SK-N-MC (cell line): ENCODE results near the gene RELL2.

Experiments
- DNase-seq: peaks from one replicate; pipeline ENCODE4 v3.0.0-alpha.2; 2011; ENCODE audit warnings: low read depth, low spot score
- H3K27ac ChIP-seq: fragments of 200-600 bp; sonication (generic); 2 replicates; pipeline ENCODE4 v1.5.1; 2016; ENCODE audit warnings: mixed run types
- H3K36me3 ChIP-seq: fragments of 200-600 bp; sonication (generic); 2 replicates; pipeline ENCODE4 v1.6.1; 2017; ENCODE audit warnings: antibody characterized with exemption, low read length, mixed read lengths; ENCODE audit not compliant: insufficient read depth
- H3K4me3 ChIP-seq: fragments of 200-600 bp; sonication (generic); 2 replicates; pipeline ENCODE4 v1.5.1; 2016
- H3K9ac ChIP-seq: fragments of 200-600 bp; sonication (generic); 2 replicates; pipeline ENCODE4 v1.8.0; 2017; ENCODE audit warnings: mixed run types, mixed read lengths; ENCODE audit not compliant: insufficient read length
- H3K9me3 ChIP-seq: fragments of 200-600 bp; sonication (generic); 2 replicates; pipeline ENCODE4 v1.6.1; 2017; ENCODE audit warnings: low read depth, mild to moderate bottlenecking, antibody characterized with exemption, low read length, moderate library complexity, mixed read lengths
- EZH2 ChIP-seq: fragments of 200-600 bp; sonication (generic); IDR thresholded peaks from one replicate; pipeline ENCODE4 v1.6.1; 2017; ENCODE audit warnings: antibody characterized with exemption
- FOXP2 ChIP-seq: optimal IDR thresholded peaks from 2 replicates; pipeline ENCODE3; 2011; ENCODE audit warnings: mild to moderate bottlenecking, moderate library complexity; ENCODE audit not compliant: insufficient read depth; ENCODE audit errors: extremely low read length, control extremely low read depth
- POLR2AphosphoS5 ChIP-seq: IDR thresholded peaks from 2 replicates; pipeline ENCODE4 v1.6.1; 2012; ENCODE audit warnings: mild to moderate bottlenecking, low read depth, low read length, borderline replicate concordance

Gene RELL2

GRCh38 chr5:141649972-141650371, 13.2 kb downstream of the RELL2 start:
- no peak overlapping the region for H3K4me3 ChIP-seq
- DNase-seq: no peak
- H3K27ac ChIP-seq: no peak overlapping the region
- H3K36me3 ChIP-seq: no peaks in the 10 kb centered on the region
- H3K9ac ChIP-seq: no peak overlapping the region
- no peaks in the 10 kb centered on the region for H3K9me3 ChIP-seq
- TF ChIP-seq POLR2AphosphoS5: no peak
- no peak for TF ChIP-seq EZH2
- no peak for TF ChIP-seq FOXP2

- Histone ChIP-seq H3K4me3 (no peak within 1 kb of the TSS), H3K9me3 (no peaks in the 10 kb centered on the region), H3K9ac (no peak within 1 kb of the TSS), H3K36me3 (no peaks in the 10 kb centered on the region), H3K27ac (no peak within 1 kb of the TSS)
- TF ChIP-seq POLR2AphosphoS5 (no peak), EZH2 (no peak), FOXP2 (no peak)
- no peak for DNase-seq
Measured at GRCh38 chr5:141650851-141651727, 14.3 kb downstream of the RELL2 start, which contains the start of gene FCHSD1. TSS of gene FCHSD1 (minus strand) at chr5:141651418. CDS start at chr5:141651368, 50 bp downstream.

GRCh38 chr5:141651728-141652105, 14.9 kb downstream of the RELL2 start:
- Histone ChIP-seq H3K9me3 (no peaks in the 10 kb centered on the region), H3K9ac (no peak overlapping the region), H3K36me3 (no peaks in the 10 kb centered on the region), H3K4me3 (no peak overlapping the region), H3K27ac (no peak overlapping the region)
- no peak for DNase-seq
- TF ChIP-seq POLR2AphosphoS5 (no peak), EZH2 (no peak), FOXP2 (no peak)

GRCh38 chr5:141654298-141654697, 17.5 kb downstream of the RELL2 start:
- no peak for DNase-seq
- TF ChIP-seq FOXP2 (no peak), POLR2AphosphoS5 (no peak), EZH2 (no peak)
- H3K36me3 ChIP-seq: no peaks in the 10 kb centered on the region
- no peak overlapping the region for H3K27ac ChIP-seq
- no peak overlapping the region for H3K4me3 ChIP-seq
- no peaks in the 10 kb centered on the region for H3K9me3 ChIP-seq
- H3K9ac ChIP-seq: no peak overlapping the region

GRCh38 chr5:141655020-141655419, 18.2 kb downstream of the RELL2 start:
- H3K4me3 ChIP-seq: no peak overlapping the region

GRCh38 chr5:141656396-141656795, 19.6 kb downstream of the RELL2 start:
- H3K9me3 ChIP-seq: no peaks in the 10 kb centered on the region
- H3K27ac ChIP-seq: no peak overlapping the region
- no peak overlapping the region for H3K4me3 ChIP-seq
- H3K9ac ChIP-seq: no peak overlapping the region
- no peak for TF ChIP-seq POLR2AphosphoS5
- no peak for TF ChIP-seq FOXP2
- no peak for TF ChIP-seq EZH2
- no peak for DNase-seq
- no peaks in the 10 kb centered on the region for H3K36me3 ChIP-seq

More at GRCh38 chr5:141655020-141655419, 18.2 kb downstream of the RELL2 start:
- TF ChIP-seq POLR2AphosphoS5: no peak
- TF ChIP-seq FOXP2: no peak
- no peak for TF ChIP-seq EZH2
- Histone ChIP-seq H3K27ac (no peak overlapping the region), H3K36me3 (no peaks in the 10 kb centered on the region), H3K9ac (no peak overlapping the region), H3K9me3 (no peaks in the 10 kb centered on the region)
- no peak for DNase-seq

GRCh38 chr5:141657404-141657803, 20.6 kb downstream of the RELL2 start:
- Histone ChIP-seq H3K27ac (no peak overlapping the region), H3K36me3 (no peaks in the 10 kb centered on the region), H3K9ac (no peak overlapping the region), H3K4me3 (no peak overlapping the region), H3K9me3 (no peaks in the 10 kb centered on the region)
- no peak for DNase-seq
- TF ChIP-seq POLR2AphosphoS5: no peak
- TF ChIP-seq EZH2: no peak
- no peak for TF ChIP-seq FOXP2

- no peak overlapping the region for H3K9ac ChIP-seq
- no peak overlapping the region for H3K4me3 ChIP-seq
- no peaks in the 10 kb centered on the region for H3K9me3 ChIP-seq
- TF ChIP-seq EZH2: no peak
- no peak for TF ChIP-seq POLR2AphosphoS5
- TF ChIP-seq FOXP2: no peak
- no peak overlapping the region for H3K27ac ChIP-seq
- H3K36me3 ChIP-seq: no peaks in the 10 kb centered on the region
- DNase-seq: no peak
Measured at GRCh38 chr5:141657937-141658545, 21.2 kb downstream of the RELL2 start.
